IPS-15b (cell line): ENCODE measurements around the gene KRTAP10-10.
"Not testable (repeated sequence)": the region's sequence is repeated elsewhere in the genome, so short reads cannot be mapped to it uniquely, and the experiment has no call there.

Experiments used
- H3K27me3 ChIP-seq: one replicate; pipeline ENCODE4 v1.6.1; 2013; ENCODE audit warnings: low read length; ENCODE audit not compliant: control insufficient read depth, insufficient read depth
- H3K36me3 ChIP-seq: one replicate; pipeline ENCODE4 v1.6.1; 2013; ENCODE audit warnings: low read length; ENCODE audit not compliant: control insufficient read depth, insufficient read depth
- H3K4me1 ChIP-seq: one replicate; pipeline ENCODE4 v1.6.1; 2013; ENCODE audit warnings: mild to moderate bottlenecking, low read length; ENCODE audit not compliant: control insufficient read depth, insufficient read depth
- H3K4me3 ChIP-seq: one replicate; pipeline ENCODE4 v1.5.1; 2013; ENCODE audit warnings: low read depth, low read length
- H3K9ac ChIP-seq: one replicate; pipeline ENCODE4 v1.6.1; 2013; ENCODE audit warnings: low read depth, mild to moderate bottlenecking, low read length
- H3K9me3 ChIP-seq: one replicate; pipeline ENCODE4 v1.6.1; 2013; ENCODE audit warnings: mild to moderate bottlenecking, low read length; ENCODE audit not compliant: control insufficient read depth, insufficient read depth

KRTAP10-10 gene

DNA sequence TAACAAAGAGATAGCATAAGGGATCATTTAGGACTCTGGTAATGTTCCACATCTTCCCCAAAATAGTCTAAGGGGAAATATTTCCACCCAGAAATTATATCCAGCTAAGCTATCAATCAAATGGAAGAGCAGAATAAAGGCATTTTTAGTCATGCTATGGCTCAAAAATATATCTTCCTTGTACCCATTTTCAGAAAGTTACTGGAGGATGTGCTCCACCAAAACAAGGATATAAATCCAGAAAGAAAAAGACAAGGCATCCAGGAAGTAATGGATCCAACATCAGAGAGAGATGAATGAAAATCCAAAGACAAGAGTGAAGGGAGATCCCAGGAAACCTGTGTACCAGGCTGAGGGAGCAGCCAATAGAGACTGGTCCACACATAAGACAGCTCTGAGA is 28.0 kb upstream of the KRTAP10-10 start:
- no peaks in the 10 kb centered on the region for H3K4me1 ChIP-seq
- peaks cover 5% of the 10 kb centered on the region for H3K9me3 ChIP-seq
- no peaks in the 10 kb centered on the region for H3K36me3 ChIP-seq
- no peak overlapping the region for H3K9ac ChIP-seq
- no peaks in the 10 kb centered on the region for H3K27me3 ChIP-seq
- H3K4me3 ChIP-seq, result no peak overlapping the region

DNA sequence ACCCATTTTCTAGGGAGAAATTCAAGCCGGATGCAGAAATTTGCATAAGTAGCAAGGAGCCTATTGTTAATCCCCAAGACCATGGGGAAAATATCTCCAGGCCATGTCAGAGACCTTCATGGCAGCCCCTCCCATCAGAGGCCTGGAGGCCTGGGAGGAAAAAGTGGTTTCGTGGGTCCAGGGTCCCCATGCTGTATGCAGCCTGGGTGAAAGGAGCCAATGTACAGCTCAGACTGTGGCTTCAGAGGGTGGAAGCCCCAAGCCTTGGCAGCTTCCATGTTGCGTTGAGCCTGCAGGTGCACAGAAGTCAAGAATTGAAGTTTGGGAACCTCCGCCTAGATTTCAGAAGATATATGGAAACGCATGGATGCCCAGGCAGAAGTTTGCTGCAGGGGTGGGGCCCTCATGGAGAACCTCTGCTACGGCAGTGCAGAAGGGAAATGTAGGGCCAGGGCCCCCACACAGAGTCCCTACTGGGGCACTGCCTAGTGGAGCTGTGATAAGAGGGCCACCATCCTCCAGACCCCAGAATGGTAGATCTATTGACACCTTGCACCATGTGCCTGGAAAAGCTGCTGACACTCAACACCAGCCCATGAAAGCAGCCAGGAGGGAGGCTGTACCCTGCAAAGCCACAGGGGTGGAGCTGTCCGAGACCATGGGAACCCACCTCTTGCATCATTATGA is 26.9 kb upstream of the KRTAP10-10 start:
- not testable (repeated sequence) for H3K36me3 ChIP-seq, H3K27me3 ChIP-seq, H3K4me1 ChIP-seq, H3K9ac ChIP-seq, H3K4me3 ChIP-seq, H3K9me3 ChIP-seq

DNA sequence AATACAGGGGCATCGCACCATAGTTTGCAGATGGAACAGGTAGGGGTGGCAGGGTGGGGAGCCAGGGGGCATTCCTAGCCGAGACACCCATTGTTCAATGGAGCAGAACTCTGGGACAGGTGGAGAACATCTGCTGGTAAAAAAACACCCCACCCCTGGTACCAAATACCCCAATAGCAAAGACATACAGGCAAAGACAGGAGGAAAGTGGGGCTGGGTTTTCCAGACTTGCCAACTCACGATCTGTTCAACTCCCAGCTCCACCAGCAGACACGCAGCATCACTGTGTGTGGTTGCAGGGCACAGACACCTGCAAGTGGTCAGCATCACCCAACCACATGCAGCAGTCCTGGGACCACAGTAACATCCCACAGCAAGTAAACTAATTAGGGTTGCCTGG is 25.6 kb upstream of the KRTAP10-10 start:
- Histone ChIP-seq H3K9ac (no peak overlapping the region), H3K36me3 (no peaks in the 10 kb centered on the region), H3K9me3 (peaks cover 5% of the 10 kb centered on the region), H3K27me3 (no peaks in the 10 kb centered on the region), H3K4me1 (no peaks in the 10 kb centered on the region), H3K4me3 (no peak overlapping the region)

DNA sequence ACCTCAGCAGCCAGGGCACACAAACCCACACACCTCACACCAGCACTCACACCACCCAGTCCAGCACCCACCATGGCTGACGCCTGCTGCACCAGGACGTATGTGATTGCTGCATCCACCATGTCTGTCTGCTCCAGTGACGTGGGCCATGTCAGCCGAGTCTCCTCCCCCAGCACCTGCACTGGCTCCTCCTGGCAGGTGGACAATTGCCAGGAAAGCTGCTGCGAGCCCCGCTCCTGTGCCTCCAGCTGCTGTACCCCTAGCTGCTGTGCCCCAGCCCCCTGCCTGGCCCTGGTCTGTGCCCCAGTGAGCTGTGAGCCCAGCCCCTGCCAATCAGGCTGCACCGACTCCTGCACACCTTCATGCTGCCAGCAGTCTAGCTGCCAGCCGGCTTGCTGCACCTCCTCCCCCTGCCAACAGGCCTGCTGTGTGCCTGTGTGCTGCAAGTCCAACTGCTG is 25.1 kb upstream of the KRTAP10-10 start, which contains the start of gene KRTAP10-8:
Gene KRTAP10-8 (plus strand): TSS at position 51 of the 458 bp plus-strand sequence. CDS start 22 bp downstream, at position 73.
- Histone ChIP-seq H3K27me3 (no peaks in the 10 kb centered on the region), H3K4me1 (no peaks in the 10 kb centered on the region), H3K4me3 (no peak within 1 kb of the TSS), H3K36me3 (no peaks in the 10 kb centered on the region), H3K9me3 (peaks cover 5% of the 10 kb centered on the region), H3K9ac (no peak within 1 kb of the TSS)

DNA sequence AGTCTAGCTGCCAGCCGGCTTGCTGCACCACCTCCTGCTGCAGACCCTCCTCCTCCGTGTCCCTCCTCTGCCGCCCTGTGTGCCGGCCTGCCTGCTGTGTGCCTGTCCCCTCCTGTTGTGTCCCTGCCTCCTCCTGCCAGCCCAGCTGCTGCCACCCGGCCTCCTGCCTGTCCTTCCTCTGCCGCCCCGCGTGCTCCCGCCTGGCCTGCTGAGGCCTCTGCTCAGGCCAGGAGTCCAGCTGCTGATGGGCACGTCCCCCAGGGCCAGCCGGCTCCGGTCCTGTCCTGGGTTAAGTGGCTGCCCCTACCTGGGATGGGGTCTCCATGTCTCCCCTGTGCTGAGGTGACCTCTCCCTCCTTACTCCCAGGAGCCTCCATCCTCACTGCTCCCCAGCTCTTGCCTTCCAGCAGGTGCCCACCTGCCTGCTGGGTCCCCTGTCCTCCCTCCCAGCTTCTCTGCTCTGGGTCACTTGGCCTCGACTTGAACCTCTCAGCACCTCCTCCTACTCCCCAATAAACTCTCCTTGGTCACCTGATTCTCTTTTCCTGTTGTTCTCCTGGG is 24.4 kb upstream of the KRTAP10-10 start:
- Histone ChIP-seq H3K36me3 (no peaks in the 10 kb centered on the region), H3K4me1 (no peaks in the 10 kb centered on the region), H3K27me3 (no peaks in the 10 kb centered on the region), H3K4me3 (no peak overlapping the region), H3K9ac (no peak overlapping the region), H3K9me3 (peaks cover 5% of the 10 kb centered on the region)

DNA sequence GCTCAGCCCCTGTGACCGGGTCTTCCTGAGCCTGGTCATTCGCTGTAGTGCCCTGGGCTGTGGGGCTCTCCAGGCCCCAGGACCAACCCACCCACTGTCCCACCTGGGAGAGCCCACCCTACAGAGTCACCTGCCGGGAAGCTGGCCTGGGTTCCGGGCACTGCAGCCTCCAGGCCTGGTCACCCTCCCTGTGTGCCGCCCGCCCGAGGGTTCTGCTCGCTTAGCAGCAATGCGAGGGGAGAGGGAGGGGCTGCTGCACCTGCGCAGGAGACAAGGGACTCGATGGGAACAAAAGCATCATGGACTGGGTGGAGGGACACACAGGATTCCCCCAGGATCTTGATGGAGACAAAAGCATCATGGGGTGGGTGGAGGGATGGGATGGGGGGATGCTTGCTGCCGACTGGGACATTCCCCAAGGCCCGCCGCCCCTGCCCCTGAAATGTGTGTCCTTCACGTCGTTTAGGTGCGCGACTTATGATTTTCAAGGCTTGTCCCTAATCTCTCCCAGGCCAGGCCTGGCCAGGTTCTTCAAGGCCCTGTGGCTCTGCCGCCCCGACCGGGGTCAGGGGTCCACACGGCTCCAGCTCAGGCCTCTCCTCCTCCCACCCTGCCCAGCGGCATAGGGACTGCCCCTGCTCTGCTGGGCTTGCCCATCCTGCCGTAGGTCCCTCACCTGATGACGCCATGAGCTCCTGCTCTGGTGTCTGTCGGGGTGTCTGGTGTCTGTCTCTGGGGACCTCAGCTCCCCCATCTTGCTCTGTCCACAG is 23.6 kb upstream of the KRTAP10-10 start:
- Histone ChIP-seq H3K27me3 (no peaks in the 10 kb centered on the region), H3K9me3 (peaks cover 5% of the 10 kb centered on the region), H3K9ac (no peak overlapping the region), H3K4me1 (no peaks in the 10 kb centered on the region), H3K4me3 (no peak overlapping the region), H3K36me3 (no peaks in the 10 kb centered on the region)

DNA sequence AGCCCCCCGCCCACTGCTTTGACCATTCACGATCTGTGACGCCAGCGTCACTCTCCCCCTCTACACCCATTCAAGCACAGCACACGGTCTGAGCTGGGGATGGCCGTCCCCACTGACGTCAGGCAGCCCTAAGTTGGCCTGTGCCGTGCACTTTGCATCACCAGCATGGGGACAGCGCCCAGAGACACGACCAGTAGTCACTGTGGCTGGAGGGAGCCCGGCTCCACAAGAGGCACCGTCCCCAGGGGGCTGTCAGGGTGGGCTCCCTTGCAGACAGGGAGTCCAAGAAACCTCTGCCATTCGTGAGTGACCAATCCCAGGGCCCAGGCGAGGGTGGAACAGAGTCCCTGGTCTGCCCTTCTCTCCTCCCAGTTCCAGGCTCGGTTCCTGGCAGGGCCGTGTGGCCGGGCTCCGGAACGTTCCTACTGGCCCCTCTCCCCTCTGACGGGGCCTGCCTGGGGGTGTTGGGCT is 23.0 kb upstream of the KRTAP10-10 start:
- Histone ChIP-seq H3K4me3 (no peak overlapping the region), H3K9me3 (peaks cover 5% of the 10 kb centered on the region), H3K36me3 (no peaks in the 10 kb centered on the region), H3K9ac (no peak overlapping the region), H3K4me1 (no peaks in the 10 kb centered on the region), H3K27me3 (no peaks in the 10 kb centered on the region)

DNA sequence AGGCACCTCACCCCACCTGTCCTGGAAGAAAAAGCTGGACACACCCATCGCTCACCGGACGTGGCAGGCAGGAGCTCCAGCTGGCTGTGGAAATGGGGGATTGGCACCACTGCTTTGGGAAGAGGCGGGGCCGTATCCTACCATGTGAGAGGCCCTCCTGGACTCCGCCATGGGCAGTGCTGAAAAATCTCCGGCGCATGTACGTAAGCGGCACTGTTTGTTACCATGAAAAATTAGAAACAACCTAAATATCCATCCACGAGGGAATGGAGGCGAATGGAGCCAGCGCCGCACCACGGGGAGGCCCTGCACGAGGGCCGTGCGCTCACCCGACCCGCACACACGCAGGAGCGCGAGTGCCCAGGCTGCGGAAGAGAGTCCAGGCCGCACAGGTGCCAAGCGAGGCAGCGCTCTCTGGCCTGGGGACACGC is 22.2 kb upstream of the KRTAP10-10 start:
- Histone ChIP-seq H3K27me3 (no peaks in the 10 kb centered on the region), H3K9me3 (peaks cover 5% of the 10 kb centered on the region), H3K4me3 (no peak overlapping the region), H3K36me3 (no peaks in the 10 kb centered on the region), H3K9ac (no peak overlapping the region), H3K4me1 (no peaks in the 10 kb centered on the region)

DNA sequence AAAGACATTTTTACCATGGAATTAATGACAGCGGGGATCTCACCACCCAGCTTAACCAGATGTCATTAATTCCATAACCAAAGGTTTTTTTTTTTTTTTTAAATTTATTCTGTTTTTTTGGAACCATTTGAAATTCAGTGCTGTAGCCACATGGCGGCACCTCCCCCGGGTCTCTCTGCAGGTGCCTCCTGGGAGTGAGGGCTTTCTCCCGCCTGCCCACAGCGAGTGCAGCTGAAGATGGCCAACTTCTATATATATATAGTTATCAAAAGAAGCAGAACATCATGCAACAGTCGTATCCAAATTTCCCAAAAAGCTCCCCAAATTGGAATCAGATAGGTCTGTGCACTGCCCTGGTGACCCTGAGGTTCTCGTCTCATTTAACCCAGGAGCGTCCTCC is 21.7 kb upstream of the KRTAP10-10 start:
- Histone ChIP-seq H3K9me3 (peaks cover 4% of the 10 kb centered on the region), H3K4me1 (no peaks in the 10 kb centered on the region), H3K36me3 (no peaks in the 10 kb centered on the region), H3K4me3 (no peak overlapping the region), H3K27me3 (no peaks in the 10 kb centered on the region), H3K9ac (no peak overlapping the region)

DNA sequence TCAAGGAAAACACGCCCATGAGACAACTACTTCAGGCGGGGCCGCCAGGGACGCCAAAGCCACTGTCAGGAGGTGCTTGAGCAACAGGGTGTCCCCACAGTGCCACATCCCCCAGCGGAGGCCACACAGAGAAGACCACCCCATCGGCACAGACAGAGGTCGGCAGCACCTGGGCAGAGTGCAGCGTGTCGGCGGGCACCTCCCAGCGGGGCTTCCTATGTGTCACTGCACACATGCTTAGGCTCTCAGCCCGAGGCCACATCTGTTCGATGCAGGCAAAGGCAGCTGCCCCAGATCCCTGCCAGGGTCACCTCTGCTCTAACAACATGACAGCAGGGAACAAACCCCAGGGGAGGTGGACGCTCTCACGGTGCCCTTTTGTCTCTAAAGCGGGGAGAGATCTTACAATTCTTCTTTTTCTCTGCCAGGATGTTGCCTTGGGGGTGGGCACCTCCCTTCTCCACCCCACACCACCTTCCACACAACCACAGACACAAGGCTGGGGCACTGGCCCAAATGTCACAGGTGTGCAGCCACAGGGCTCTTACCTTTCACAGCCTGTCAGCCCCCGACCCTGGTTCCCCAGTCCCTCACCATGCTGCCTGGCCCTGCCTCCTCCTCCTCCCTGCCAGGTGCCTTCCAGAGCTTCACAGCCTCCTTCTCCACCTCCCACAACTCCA is 21.1 kb upstream of the KRTAP10-10 start:
- Histone ChIP-seq H3K27me3 (no peaks in the 10 kb centered on the region), H3K36me3 (no peaks in the 10 kb centered on the region), H3K4me1 (no peaks in the 10 kb centered on the region), H3K9me3 (no peaks in the 10 kb centered on the region), H3K4me3 (no peak overlapping the region), H3K9ac (no peak overlapping the region)

DNA sequence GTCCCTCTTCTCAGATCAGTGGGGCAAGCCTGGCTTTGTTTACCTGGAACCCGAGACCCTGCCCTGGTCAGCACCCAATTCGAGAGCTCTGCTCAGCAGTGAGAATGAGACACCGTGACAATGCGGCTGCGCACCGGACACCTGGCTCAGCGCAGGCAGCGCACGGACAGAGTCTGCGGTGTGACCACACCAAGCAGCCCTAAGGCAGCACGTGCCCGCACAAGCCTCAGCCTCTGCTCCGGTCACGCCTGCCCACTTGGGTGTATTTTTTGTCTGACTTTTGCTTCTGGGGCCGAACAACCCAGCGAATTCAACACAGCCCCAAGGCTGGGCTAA is 20.6 kb upstream of the KRTAP10-10 start:
- no peaks in the 10 kb centered on the region for H3K4me1 ChIP-seq
- no peaks in the 10 kb centered on the region for H3K9me3 ChIP-seq
- H3K27me3 ChIP-seq, result no peaks in the 10 kb centered on the region
- H3K4me3 ChIP-seq, result no peak overlapping the region
- no peak overlapping the region for H3K9ac ChIP-seq
- H3K36me3 ChIP-seq, result no peaks in the 10 kb centered on the region
